ENCODE data around the gene RNASE2. TPM values are rescaled to one million over a fixed set of nuclear protein-coding genes. Genes with fewer than 3 reads are reported as not detected.
"Not testable (repeated sequence)": the region's sequence is repeated elsewhere in the genome, so short reads cannot be mapped to it uniquely, and the experiment has no call there.

The RNASE2 gene
- 11.6 TPM for total RNA-seq

DNA sequence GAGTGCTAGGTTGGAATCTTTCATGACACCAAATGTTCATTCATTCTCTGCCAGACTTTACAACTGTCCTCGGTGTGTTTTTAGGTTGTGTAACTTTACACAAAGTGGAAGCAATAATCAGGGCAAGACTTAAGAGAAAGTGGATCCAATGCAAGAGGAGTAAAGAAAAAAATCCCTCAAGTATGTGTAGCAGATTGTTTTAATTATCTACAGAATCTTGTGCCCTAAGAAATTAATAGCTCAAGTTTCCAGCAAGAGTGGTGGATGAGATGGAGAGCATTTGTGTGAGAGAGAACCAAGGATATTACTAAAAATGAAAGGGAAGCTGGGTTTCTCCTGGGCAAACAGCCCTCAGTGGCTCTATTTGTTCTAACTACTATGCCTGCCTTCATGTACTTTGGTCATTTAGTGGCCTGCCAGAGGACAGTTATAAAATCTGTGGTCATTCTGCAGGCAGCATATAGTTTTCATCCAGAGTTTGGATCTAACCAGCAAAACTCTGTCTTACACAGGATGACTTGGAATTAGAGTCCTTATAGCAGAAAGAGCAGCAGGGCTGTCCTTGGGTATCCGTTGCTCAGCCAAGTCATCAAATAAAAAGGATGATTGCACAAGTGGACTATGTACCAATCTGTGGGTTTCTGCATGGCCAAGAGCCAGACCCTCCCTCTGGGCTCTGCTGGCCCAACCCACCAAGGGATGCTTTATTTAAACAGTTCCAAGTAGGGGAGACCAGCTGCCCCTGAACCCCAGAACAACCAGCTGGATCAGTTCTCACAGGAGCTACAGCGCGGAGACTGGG lies at the start of gene RNASE2:
Gene RNASE2, plus strand, starts transcription at position 752 of the 802 bp plus-strand sequence. CDS start 285 bp downstream, outside the sequence.
- not testable (repeated sequence) for DNase-seq (ENCODE audit: low read depth in 2 of 3, low spot score in 2 of 3)

DNA sequence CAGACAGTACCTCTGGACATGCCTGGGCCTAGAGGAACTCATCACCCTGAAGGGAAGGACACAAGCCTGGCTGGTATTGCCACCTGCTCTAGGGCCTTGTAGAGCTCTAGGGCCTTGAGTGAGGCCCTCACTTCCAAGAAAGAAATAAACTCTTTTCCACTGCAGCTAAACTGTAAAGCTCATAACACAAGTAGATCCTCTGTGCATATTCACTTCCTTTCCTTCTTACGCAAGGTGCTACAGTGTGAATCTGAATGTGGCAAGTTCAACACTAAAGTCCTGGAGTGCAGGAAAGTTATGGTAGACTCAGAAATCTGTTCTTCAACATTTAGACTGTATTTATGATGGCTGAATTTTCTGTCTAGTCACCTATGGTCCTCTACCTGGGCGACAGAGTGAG lies 49.6 kb upstream of the RNASE2 start:
- no peak for DNase-seq (ENCODE audit: low read depth in 2 of 3, low spot score in 2 of 3)

- no peak for DNase-seq (ENCODE audit: low read depth in 2 of 3, low spot score in 2 of 3)
These were observed 48.1 kb upstream of the RNASE2 start for GRCh38 chr14:20907214-20907613.

DNA sequence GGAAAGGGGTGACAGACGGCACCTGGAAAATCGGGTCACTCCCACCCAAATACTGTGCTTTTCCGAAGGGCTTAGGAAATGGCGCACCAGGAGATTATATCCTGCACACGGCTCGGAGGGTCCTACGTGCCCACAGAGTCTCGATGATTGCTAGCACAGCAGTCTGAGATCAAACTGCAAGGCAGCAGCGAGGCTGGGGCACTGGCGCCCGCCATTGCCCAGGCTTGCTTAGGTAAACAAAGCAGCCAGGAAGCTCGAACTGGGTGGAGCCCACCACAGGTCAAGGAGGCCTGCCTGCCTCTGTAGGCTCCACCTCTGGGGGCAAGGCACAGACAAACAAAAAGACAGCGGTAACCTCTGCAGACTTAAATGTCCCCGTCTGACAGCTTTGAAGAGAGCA lies 44.5 kb upstream of the RNASE2 start:
- not testable (repeated sequence) for DNase-seq (ENCODE audit: low read depth in 2 of 3, low spot score in 2 of 3)

DNA sequence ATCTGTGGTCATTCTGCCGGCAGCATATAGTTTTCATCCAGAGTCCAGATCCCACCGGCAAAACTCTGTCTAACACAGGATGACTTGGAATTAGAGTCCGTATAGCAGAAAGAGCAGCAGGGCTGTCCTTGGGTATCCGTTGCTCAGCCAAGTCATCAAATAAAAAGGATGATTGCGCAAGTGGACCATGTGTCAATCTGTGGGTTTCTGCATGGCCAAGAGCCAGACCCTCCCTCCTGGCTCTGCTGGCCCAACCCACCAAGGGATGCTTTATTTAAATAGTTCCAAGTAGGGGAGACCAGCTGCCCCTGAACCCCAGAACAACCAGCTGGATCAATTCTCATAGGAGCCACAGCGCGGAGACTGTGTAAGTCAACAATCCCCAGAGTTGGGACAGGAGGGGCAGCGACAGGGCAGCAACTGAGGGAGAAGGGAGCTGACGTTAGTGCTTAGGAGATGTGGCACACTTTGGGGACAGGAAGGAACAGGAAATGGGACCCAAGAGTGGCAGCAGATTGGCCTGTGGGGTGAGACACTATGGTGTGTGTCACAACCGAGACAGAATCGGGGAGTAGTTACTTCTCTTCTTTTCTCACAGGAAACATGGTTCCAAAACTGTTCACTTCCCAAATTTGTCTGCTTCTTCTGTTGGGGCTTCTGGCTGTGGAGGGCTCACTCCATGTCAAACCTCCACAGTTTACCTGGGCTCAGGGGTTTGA lies 36.1 kb upstream of the RNASE2 start:
- DNase-seq (ENCODE audit: low read depth in 2 of 3, low spot score in 2 of 3) = peak in 2 of 3 donors; percentile 37 to 75

DNA sequence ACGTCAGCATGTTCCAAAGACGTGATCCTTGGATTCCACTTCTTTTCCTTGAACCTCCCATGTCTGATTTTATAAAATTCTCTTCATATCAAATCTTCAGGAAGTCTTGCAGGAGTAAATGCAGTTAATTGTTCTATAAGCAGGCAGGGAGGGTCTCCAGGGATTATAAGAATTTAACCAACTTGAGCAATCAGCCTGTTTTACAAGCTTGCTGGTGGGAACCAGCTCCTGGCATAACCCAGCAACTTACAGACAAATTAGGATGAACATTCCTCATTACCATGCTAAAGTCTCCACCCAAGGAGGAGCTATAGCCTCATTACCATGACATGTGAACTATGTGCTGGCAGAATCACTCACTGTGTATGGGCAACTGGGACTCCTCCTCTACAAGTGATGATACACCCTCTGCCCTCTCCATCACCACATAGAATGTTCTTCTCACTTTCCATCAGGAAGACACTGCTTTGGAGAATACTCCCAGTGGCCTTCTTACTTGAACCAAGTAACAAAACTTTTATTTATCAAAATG lies 31.5 kb upstream of the RNASE2 start:
- not testable (repeated sequence) for DNase-seq (ENCODE audit: low read depth in 2 of 3, low spot score in 2 of 3)

GRCh38 chr14:20934148-20934762 lies 21.0 kb upstream of the RNASE2 start:
- DNase-seq (ENCODE audit: low read depth in 2 of 3, low spot score in 2 of 3) = peak in 1 of 3 donors; percentile 22

GRCh38 chr14:20935303-20935984 lies 19.8 kb upstream of the RNASE2 start:
- no peak for DNase-seq (ENCODE audit: low read depth in 2 of 3, low spot score in 2 of 3)

DNA sequence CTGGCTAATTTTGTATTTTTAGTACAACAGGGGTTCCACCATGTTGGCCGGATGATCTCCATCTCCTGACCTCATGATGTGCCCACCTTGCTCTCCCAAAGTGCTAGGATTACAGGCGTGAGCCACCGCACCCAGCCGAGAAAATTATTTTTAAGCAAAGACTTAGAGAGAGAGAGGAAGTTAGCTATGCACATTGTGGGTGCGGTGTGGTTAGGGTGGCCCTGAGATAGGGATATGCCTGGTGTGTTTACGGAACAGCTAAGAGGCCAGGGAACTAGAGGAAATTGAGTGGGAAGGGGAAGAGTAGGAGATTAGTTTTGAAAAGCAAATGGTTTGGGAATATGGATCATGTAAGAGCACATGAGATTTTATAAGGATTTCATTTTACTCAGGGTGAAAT lies 10.1 kb upstream of the RNASE2 start:
- DNase-seq (ENCODE audit: low read depth in 2 of 3, low spot score in 2 of 3) = peak in 2 of 3 donors; percentile 47 to 55

- not testable (repeated sequence) for DNase-seq (ENCODE audit: low read depth in 2 of 3, low spot score in 2 of 3)
These were observed 8.6 kb upstream of the RNASE2 start for GRCh38 chr14:20946707-20947106.

- peak in 1 of 3 donors; percentile 16 for DNase-seq (ENCODE audit: low read depth in 2 of 3, low spot score in 2 of 3)
These were observed 219 bp downstream of the RNASE2 start for GRCh38 chr14:20955538-20955873.

- no peak for DNase-seq (ENCODE audit: low read depth in 2 of 3, low spot score in 2 of 3)
These were observed 1.2 kb downstream of the RNASE2 start for GRCh38 chr14:20956376-20956976.

DNA sequence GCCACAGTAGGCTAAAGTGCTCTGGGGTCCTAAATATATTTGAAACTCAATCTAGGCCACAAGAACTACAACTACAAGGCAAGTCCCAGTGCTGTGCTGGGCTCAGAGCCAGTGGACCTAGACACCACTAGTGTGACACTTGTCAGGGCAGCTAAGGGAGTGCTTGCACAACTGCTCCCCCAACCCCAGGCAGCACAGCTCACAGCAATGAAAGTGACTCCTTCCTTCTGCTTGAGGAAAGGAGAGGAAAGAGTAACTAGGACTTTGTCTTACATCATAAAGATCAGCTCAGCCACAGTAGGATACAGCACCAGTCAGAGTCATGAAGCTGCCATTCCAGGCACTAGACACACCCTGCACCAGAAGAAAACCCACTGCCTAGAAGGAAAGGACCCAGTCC lies 3.7 kb downstream of the RNASE2 start:
- DNase-seq (ENCODE audit: low read depth in 2 of 3, low spot score in 2 of 3) = not testable (repeated sequence)

GRCh38 chr14:20969336-20969735 lies 14.0 kb downstream of the RNASE2 start:
- no peak for DNase-seq (ENCODE audit: low read depth in 2 of 3, low spot score in 2 of 3)

DNA sequence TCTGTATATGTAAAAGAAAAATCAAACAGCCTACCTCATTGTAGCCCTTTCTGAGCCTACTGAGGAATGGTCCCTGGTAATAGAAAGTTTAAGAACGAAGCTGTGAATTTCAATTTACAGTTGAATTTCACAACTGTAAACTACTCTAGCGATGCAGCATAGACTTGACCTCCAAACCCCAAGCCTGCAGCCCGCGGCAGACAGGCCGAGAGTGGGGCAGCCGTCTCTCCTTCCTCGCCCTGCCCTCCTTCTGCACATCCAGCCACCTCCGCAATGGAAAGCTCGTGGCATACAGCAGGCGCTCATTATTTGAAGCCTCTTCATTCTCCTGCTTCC lies 15.3 kb downstream of the RNASE2 start:
- DNase-seq (ENCODE audit: low read depth in 2 of 3, low spot score in 2 of 3) = no peak

DNA sequence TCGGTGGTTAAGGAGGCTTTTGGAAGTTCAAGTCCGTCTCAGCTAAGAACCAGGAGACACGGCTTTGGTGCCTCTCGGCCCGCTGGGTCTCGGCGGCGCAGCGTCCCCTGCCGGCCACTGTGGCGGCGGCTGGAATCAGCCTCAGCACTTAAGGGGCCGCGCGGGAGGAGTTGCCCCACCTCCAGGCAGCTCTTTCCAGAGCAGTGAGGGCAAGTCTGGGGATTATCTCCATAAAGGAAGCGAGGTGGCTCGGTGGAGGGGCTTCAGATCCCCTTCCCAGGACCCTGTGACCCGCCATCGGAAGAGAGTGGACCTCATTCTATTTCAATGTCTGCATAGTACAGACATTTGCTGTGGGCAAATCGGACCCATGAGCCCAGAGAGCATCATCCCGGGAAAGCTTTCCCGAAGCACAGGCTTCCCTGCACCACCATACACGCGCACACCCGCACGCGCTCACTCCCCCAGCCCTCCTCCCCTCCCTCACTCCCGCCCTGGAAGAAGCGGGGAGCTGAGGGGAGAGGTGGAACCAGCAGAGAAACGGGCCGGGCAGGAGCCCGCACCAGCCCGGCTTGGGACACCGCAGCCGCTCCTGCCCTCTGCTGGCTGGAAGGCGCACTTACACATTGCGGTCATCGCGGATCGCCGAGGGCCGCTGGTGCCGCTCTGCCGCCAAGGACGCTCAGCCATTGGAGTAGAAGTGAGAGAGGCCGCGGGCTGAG lies 15.9 kb downstream of the RNASE2 start:
- peak; percentile 61 to 85 (median 82) for DNase-seq (ENCODE audit: low read depth in 2 of 3, low spot score in 2 of 3)

DNA sequence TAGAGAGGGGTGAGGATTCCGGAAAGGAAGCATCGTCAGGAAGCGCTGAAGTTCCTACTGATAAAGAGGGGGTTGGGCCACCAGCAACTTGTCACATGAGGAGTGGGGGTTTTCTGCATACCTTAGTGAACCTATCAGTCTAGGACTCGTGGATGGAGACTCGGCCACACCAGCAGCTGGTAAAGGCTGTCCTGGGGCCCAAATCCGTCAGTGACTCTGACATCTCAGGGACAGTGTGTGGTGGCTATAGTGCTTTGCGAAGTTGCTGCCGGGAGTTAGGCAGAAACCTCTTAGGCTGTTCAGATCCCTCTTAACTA lies 16.4 kb downstream of the RNASE2 start:
- DNase-seq (ENCODE audit: low read depth in 2 of 3, low spot score in 2 of 3) = no peak

DNA sequence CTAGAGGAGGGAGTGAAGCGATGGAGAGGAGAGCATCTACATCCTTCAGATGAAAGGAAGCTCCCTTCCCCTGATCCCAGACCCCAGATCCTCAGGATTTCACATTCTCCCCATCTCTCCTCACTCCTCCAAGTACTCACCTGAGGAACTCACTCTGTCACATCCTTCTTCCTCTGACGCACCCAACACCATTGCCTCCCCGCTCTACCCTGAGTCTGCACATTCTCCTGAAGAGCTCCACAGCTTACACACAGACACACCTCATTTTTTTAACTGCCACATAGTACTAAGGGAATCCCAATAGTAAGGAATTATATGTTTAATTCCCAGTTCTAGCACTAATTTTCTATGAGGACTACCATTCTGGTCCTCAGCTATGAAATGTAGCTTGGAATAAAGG lies 18.2 kb downstream of the RNASE2 start:
- DNase-seq (ENCODE audit: low read depth in 2 of 3, low spot score in 2 of 3) = no peak

GRCh38 chr14:20976291-20976690 lies 21.0 kb downstream of the RNASE2 start:
- DNase-seq (ENCODE audit: low read depth in 2 of 3, low spot score in 2 of 3) = no peak

GRCh38 chr14:20978687-20979086 lies 23.4 kb downstream of the RNASE2 start:
- no peak for DNase-seq (ENCODE audit: low read depth in 2 of 3, low spot score in 2 of 3)

All from hematopoietic multipotent progenitor cell (in vitro differentiated cells).